SH-SY5Y (cell line): Measurements from ENCODE around the gene SLC6A3.

Experiments used
- GATA2 ChIP-seq: IDR thresholded peaks from 2 replicates; pipeline ENCODE4 v1.6.1; 2011; ENCODE audit warnings: mild to moderate bottlenecking, low read depth, low read length
- GATA3 ChIP-seq: IDR thresholded peaks from 2 replicates; pipeline ENCODE4 v1.6.1; 2011; ENCODE audit warnings: low read depth, mild to moderate bottlenecking, low read length, moderate library complexity

DNA sequence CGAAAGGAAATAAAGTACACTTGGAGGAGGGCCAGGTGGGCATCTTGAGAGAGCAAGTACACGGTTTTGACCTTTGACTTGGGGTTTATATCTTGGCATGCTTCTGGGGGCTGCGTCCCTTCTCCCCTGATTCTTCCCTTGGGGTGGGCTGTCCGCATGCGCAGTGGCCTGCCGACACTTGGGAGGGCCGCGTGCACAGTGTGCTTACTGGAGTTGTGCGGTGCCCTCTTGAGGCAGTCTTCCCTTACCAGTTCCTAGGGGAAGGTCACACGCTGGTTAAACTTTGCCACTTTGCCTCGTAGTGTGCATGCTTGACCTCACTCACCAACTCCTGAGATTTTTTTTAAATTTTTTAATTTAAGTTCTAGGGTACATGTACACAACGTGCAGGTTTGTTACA is 96.0 kb downstream of the SLC6A3 start:
- no peak for TF ChIP-seq GATA2
- TF ChIP-seq GATA3: no peak
